HG03103 (cell line): ENCODE results near the gene CWH43.
"Not testable (repeated sequence)": the region's sequence is repeated elsewhere in the genome, so short reads cannot be mapped to it uniquely, and the experiment has no call there.

Source experiments
- ATAC-seq: cut with Tn5 transposase; IDR thresholded peaks from one replicate; pipeline ENCODE4 v1.9.1; 2021; ENCODE audit warnings: low read depth; ENCODE audit not compliant: unreplicated experiment

CWH43 gene

DNA sequence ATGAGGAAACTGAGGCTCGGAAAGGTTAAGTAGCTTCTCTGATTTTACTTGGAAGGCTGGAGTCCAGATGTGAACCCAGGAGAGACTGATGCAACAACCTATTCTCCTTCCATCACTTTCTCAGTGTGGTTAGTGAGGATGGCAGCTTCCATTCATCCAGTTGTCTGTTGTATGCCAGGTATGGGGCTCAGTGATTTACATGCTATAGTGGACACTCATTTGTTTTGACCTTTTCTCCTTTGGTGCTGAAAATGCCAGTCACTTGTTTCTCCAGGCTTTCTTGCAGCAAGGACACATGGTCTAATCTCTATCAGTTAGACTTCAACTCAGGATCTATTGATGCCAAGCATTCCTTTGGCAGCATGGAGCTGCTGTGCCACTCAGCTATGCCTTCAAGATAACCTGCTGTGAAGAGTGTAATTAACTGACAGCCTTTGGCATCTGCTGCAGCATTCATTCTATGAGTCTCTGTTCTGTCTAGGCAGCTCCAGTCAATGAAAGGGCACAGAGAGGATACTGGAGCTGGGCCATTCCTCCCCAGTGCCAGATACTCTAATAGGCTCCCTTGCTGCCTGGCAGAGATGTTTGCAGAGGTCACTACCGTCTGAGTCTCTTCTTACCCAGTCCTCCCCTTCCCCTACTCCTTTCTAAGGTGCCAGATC, 11.0 kb upstream of the CWH43 start:
- ATAC-seq = no peak

DNA sequence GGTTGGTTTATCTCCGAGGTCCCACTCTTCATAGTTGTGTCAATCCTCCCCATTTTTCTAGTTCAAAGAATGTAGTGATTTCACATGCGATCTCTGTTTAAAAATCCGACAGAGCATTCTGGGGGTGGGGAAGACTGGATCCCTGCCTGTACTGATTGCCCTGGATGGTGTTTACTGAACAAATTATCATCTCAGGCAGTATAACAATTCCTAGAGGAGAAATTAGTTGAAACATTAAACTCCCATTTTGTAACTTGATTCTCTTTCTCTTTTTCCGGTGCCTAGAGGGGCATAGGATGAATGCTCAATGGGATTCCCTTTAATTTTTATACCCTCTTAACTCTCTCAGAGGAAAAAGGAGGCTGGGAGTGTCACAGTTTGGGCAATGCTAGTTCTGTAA, 10.0 kb upstream of the CWH43 start:
- ATAC-seq = no peak

DNA sequence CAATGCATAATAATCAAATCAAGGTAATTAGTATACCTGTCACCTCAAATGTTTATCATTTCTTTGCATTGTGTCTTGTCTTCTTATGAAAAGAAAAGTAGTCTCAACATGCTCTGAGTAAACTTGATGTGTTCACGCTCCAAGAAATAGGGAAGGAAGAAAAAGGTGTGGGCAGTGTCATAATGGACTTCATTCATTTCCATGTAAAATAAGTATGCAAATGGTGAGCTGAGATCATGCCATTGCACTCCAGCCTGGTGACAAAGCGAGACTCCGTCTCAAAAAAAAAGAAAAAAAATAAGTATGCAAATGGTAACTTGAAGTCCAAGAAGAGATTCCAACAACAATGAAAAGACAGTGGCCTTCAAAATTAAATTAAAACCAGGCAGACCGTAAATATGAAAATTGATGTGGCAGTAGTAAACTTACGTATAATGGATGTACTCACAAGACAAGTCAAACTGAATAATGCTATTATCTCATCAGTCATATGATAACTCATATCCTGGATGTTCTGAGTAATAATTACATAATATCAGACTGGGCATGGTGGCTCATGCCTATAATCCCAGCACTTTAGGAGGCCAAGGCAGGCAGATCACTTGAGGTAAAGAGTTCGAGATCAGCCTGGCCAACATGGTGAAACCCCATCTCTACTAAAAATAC, 6.0 kb upstream of the CWH43 start:
- no peak for ATAC-seq

DNA sequence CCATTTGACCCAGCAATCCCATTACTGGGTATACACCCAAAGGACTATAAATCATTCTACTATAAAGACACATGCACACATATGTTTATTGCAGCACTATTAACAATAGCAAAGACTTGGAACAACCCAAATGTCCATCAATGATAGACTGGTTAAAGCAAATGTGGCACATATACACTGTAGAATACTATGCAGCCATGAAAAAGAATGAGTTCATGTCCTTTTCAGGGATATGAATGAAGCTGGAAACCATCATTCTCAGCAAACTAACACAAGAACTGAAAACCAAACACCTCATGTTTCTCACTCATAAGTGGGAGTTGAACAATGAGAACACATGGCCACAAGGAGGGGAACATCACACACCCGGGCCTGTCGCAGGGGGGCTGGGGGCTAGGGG, 2.1 kb upstream of the CWH43 start:
- not testable (repeated sequence) for ATAC-seq

DNA sequence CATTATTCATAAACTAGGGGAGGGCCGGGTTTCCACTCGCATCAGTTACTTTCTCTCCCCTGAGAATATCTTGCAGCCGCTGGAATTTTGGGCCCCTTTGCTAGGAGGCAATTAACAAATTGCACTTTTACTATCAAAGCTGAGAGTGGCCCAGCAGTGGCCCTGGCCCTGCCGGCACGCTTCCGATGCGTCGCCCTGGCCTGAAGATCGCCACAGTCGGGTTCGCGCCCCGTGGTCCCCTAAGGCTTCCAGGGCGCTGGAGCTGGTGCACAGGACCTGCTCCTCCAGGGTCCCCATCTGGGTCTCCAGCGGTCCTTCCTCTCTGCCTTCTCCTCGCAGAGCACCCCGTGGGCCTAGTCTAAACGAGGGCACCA, 486 bp upstream of the CWH43 start:
- ATAC-seq = no peak

DNA sequence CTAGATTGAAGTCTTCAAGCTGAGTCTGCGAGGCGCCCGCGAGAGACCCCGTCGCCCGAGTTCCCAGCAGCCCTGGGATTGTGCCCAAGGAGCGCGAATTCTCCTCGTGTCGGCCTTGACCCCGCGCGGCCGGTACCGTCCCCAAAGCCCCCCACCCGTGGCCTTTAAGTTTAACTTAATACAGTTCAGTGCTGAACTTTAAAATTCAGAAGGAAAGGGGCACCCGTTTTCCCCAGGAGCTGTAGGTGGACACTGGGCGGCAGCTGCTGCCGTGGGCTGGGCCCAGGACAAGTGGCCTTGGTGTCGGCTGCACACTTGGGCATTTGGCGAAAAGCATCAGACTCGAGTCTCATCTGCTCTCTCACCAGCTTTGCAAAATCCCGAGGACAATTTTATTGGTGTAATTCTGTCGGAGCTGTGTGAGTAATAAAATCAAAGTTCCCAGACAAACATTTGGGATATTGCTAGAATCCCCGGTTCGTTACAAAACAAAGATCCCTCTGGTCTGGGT, 634 bp downstream of the CWH43 start:
- no peak for ATAC-seq

DNA sequence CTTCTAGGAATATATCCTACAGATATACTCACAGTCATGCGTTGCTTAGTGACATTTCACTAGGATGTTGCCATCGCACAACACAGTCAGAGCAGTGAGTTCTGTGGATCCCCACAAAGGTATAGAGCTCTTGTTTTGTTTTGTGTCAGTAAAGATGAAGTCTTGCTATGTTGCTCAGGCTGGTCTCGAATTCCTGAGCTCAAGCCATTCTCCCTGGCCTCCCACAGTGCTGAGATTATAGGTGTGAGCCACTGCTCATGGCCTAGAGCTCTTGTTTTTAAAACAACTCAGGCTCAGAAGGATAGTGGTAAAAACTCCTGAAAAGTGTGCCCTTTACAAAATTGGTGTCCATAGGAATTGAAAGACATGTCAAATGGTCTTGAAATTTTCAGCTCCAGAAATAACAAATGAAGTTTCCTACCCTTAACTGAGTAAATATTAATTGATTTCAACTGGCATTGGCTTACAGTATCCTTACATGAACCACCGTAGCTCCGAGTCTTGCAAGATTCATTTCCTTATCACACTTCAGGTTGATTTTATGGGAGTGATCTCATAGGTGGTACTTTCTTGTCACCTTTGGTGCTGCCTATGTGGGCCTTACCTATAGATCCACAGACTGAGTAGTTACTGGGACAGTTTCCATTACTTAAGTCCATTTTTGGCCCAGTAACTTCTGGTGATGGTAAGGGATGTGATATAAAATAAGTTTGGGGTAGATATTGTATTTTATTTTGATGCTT, 3.6 kb downstream of the CWH43 start:
- ATAC-seq = no peak

DNA sequence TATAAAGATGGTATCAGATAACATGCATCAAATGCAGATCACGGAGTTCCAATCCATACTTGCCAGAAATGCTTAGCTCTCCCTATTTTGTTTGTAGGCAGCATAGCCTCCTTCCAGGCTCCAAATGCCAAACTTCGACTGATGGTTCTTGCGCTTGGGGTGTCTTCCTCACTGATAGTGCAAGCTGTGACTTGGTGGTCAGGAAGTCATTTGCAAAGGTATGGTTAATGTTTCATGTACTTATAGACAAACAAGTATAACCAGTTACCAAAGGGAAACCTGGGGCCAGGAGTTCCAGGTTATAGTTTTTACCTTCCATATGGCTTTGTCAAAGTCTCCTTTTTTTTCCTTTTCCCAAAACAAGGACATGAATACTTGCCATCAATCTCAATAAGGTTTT, 5.3 kb downstream of the CWH43 start:
- no peak for ATAC-seq

DNA sequence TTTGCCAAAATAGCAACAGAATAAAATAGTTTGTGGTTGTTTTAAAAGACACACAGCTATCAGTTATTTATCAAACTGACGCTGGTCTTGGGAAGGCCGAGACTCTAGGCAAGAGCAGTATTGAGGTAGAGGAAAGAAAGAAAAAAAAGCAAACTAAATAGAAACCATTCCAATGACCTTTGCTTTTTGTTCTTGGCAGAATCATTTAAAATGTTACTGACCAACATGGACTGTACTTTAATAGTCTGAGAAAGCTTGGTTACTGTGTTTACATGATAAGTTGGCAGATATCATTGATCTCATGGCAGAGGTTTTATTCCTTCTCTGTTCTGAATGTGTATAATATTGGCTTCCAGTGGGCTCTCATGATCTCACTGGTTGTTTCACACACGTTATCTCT, 11.9 kb downstream of the CWH43 start:
- ATAC-seq = no peak

DNA sequence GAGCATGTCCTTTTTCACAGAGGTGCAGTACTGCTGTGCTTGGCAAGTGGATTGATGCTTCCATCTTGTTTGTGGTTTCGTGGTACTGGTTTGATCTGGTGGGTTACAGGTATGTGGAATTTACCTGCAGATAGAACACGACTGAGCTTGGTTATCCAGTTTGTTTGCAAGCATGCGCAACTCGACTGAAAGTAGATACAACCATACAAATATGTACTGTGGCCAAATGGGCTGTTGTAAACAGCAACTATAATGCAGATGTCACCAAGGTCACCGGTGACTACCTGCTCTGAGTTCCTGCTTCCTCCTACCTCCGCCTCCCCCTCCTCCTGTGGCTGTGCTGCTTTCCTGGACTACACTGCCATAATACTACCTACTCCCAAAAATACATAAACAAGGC, 12.4 kb downstream of the CWH43 start:
- no peak for ATAC-seq

DNA sequence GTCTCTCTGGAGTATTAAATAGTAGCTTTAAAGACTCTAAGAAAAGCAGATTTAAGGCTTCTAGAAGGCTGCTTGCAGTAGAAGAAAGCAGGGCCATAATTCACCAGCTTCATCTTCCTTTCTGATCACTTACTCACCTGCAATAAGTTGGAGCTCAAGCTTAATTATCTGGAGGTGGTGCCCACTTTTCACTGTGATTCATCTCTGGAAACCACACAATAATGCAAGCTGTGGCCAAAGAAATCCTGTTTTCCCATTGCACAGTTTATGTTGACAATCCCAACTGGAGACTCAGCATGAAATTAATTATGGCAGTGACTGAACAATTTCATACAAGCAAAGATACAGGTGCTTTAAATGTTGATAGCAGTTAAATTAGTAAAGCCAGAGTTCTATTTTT, 14.7 kb downstream of the CWH43 start:
- ATAC-seq = no peak

DNA sequence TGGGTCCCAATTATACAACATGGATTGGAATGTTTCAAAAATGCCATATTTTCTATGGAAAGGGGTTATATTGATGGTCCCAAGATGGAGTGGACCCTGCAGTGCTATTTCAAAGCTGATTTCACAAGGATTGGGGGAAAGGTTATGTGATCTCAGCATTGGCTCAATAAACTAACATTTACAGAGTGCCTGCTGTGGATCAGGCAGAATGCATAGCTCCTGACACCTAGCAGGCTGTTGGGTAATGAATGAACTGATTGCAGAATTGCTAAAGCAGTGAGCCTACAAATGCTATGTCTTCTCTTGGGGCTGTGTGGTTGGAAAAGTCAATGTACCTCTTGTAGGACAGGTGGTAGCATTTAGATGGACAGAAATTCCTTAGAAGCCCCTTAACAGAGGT, 16.9 kb downstream of the CWH43 start:
- no peak for ATAC-seq

DNA sequence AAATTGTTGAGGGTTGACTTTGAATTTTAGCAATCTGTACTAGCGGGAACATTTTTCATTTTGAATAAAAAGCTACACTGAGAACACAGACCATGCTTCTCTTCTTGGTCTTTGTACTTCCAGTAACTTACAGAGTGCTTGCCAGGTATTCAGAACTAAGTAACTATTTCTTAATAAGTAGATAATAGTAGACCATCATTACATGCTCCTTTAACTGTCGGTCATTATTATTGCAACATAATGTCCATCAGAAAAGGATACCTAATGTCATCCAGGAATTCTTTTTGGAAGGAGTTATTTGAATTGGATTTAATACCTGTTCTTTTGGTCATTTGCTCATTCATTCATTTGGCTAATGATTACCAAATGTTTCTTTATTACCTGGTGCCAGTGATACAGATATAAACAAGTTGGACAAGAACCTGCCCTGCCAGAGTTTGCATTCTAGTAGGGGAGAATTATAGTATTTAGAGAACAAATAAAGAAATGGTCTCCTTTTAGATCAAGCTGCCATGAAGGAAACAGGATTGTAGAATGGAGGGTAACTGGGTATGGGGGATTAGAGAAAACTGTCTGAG, 32.7 kb downstream of the CWH43 start:
- no peak for ATAC-seq

DNA sequence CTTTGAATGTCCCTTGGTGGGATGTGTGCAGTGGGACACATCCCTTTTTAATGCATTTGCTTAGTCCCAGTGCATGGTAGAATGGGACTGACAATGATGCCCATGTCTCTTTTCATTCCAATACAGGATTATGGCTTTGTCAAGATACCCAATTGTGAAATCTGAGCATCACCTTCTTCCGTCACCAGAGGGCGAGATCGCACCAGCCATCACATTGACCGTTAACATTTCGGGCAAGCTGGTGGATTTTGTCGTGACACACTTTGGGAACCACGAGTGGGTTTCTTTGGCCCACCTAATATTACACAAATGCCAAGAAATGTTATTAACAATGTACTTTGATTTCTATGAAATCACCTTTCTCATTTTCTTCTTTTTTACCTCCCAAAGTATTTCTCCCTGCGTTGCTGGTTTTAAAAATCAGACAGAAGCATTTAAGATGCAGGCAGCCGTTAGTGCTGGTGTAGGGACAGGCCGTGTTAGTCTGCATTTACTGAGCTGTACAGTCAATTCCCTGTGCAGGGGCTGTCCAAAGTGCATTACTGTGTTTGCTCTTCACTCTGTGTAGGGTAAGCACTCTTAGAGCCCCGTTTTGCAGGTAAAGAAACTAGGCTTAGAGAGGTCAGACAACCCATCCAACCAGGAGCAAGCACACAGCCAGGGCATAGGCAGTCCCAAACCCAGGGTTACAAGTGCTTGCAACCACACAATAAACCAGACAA, 46.5 kb downstream of the CWH43 start:
- ATAC-seq = no peak

DNA sequence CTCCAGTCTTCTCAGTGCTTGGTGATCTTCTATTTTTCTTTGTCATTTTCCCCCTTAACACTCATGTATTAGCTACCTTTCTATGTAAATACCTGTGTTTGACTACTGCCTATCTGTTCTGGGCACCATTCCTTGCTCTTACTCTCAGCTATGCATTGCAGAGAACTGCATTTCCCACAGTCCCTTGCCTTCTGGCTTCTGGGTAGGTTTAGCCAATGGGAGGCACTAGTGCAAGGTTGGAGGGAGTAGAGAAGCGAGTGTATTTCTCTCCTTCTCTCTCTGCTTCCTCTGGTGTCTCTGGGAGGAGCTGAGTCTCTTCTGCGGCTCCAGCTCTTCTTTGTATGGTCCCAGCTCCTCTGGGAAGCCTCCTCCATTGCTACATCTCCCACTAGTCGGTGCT, 50.5 kb downstream of the CWH43 start:
- no peak for ATAC-seq

DNA sequence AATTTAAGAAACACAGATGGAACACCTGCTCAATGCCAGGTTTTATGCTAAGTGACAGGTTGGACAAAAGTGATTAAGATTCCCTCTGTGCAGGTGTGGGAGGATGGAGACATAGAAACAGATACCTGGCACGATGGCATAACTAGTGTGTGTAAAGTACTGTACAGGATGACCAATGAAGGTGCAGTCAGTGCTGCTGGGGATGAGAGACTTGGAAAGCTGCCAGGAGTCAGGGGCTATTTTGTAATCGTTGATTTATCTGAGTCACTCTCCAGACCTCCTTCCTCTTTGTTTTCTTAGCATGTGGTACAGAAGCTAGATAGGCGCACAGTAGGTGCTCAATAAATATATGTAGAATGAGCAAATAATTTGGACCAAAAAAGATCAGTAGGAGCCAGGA, 58.2 kb downstream of the CWH43 start:
- ATAC-seq = no peak

DNA sequence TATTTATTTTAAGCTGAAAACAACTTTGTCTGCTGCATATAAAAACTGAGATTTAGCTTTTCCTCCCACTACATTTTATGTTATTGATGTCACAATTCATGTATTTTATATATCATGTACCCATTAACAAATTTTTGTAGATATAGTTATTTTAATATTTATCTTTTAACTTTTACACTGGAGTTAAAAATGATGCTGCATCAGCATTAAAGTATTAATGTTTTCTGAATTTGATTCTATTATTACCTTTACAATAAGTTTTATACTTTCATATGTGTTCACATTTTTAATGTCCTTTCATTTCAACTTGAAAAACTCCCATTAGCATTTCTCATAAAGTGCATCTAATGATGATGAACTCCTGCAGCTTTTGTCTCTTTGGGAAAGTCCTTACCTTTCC, 72.2 kb downstream of the CWH43 start:
- ATAC-seq = no peak

DNA sequence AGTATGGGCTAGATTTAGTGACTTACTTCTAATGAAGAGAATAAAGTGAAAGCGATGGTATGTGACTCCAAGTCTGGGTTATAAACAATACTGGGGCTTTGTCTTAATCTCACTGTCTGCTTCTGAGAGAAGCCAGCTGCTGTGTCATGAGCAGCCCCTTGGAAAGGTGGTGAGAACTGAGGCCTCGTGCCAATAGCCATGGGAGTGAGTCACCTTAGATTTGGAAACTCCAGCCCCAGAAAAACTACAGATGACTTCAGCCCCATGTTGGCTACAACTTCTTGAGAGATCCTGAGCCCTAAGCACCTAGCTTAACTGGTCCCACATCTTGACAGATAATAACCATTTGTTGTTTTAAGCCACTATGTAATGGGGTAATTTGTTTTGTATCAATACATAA, 77.6 kb downstream of the CWH43 start:
- ATAC-seq = no peak

DNA sequence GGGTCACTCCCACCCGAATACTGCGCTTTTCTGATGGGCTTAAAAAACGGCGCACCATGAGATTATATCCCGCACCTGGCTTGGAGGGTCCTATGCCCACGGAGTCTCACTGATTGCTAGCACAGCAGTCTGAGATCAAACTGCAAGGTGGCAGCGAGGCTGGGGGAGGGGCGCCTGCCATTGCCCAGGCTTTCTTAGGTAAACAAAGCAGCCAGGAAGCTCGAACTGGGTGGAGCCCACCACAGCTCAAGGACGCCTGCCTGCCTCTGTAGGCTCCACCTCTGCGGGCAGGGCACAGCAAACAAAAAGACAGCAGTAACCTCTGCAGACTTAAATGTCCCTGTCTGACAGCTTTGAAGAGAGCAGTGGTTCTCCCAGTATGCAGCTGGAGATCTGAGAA, 86.1 kb downstream of the CWH43 start:
- ATAC-seq = not testable (repeated sequence)

DNA sequence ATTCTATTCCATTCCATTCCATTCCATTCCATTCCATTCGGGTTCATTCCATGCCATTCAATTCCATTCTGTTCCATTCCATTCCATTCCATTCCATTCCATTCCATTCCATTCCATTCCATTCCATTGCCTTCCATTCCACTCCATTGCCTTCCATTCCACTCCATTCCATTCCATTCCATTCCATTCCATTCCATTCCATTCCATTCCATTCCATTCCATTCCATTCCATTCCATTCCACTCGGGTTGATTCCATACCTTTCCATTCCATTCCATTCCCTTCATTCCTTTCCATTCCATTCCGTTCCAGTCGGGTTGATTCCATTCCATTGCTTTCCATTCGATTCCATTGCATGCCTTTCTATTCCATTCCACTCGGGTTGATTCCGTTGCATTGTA, 105.8 kb downstream of the CWH43 start:
- ATAC-seq = not testable (repeated sequence)
